ENCODE data around the gene ENPP7. TPM values are rescaled to one million over a fixed set of nuclear protein-coding genes. Genes with fewer than 3 reads are reported as not detected.

ENPP7 gene
- total and polyA plus RNA-seq, 8 donors, result 5.0 TPM; not detected in 7

DNA sequence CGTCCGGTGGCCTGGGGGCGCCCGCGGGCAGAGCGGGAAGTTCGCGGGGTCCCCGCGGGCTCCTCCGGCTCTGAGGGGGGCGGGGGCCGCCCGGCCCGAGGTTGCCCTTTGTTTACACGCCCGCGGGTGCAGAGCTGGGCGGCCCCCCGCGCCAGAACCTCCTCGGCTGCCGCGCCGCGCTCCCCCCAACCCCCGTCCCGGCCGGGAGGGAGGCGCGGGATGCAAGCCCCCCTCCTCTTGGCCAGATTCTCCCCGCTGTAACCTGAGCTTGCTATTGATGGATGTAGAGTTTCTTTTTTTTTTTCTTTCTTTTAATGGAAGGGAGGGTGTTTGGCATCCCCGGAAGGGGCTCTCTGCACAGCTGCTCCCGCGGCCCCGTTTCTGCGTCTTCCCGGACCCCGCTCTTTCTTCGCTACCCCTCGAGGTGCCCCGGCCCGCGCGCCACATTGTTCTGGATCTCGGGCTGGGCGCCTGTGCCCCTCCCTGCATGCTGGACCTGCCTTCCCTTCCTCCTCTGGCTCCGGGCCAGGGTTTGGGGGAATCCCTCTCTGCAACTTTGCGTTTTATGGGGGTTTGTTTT, 47.9 kb downstream of the ENPP7 start:
- H3K27me3 ChIP-seq, result peaks cover 10 to 97% (median 62%) of the 10 kb centered on the region in 3 donors
- 1 to 3% (median 2%) methylated on average over 36 to 49 of the region's 49 CpGs for WGBS, 5 donors

DNA sequence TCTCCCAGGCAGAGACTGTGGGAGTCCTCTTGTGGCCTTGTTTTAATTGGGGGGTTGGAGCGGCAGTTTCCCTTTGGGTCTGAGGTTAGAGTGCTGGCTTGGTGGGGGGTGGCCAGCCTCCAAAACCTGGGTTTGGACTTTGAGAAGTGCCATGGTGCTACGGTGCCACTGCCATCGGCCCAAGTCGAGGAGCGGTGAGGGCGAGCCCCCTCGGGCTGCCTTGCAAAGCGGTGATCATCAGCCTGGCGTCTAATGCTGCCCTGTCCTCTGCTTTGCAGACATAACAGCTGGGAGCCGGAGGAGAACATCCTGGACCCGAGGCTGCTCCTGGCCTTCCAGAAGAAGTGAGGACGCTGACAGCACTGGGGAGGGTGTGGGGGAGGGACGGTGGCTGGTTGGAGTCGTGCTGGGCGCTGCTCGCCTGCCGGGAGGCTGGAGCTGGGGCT, 48.4 kb downstream of the ENPP7 start:
- H3K4me3 ChIP-seq, result peak overlapping the region in 3 of 4 donors; percentile 60 to 76 (median 74)
- H3K27me3 ChIP-seq, result peaks cover 10 to 97% (median 58%) of the 10 kb centered on the region in 3 donors
- H3K9me3 ChIP-seq, result no peaks in the 10 kb centered on the region
- peak in 1 of 2 donors; percentile 51 for DNase-seq
- WGBS, 5 donors, result 37 to 45% (median 40%) methylated on average over 7 to 17 of the region's 17 CpGs
- H3K27ac ChIP-seq, result no peak overlapping the region
- intact Hi-C loops (cut with DNase I; ENCODE audit: low total_unique reads), result no loop called here
- H3K36me3 ChIP-seq, result no peaks in the 10 kb centered on the region
- H3K4me1 ChIP-seq, result peaks cover 14 to 27% (median 22%) of the 10 kb centered on the region in 4 donors
- TF ChIP-seq, protein P1, sequence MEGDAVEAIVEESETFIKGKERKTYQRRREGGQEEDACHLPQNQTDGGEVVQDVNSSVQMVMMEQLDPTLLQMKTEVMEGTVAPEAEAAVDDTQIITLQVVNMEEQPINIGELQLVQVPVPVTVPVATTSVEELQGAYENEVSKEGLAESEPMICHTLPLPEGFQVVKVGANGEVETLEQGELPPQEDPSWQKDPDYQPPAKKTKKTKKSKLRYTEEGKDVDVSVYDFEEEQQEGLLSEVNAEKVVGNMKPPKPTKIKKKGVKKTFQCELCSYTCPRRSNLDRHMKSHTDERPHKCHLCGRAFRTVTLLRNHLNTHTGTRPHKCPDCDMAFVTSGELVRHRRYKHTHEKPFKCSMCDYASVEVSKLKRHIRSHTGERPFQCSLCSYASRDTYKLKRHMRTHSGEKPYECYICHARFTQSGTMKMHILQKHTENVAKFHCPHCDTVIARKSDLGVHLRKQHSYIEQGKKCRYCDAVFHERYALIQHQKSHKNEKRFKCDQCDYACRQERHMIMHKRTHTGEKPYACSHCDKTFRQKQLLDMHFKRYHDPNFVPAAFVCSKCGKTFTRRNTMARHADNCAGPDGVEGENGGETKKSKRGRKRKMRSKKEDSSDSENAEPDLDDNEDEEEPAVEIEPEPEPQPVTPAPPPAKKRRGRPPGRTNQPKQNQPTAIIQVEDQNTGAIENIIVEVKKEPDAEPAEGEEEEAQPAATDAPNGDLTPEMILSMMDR (IDR thresholded peaks at IDR 0.05), result no peak
- no peak for TF ChIP-seq POLR2AphosphoS5 (IDR thresholded peaks at IDR 0.05)
- TF ChIP-seq EP300 (IDR thresholded peaks at IDR 0.05), result no peak
- TF ChIP-seq POLR2A (IDR thresholded peaks at IDR 0.05), result no peak

More for the DNA sequence above, 47.9 kb downstream of the ENPP7 start:
- Histone ChIP-seq H3K4me3 (peak overlapping the region; percentile 56 to 76 (median 67)), H3K4me1 (peaks cover 14 to 27% (median 22%) of the 10 kb centered on the region in 4 donors), H3K27ac (peak overlapping the region in 2 of 5 donors; percentile 53 to 61), H3K9me3 (no peaks in the 10 kb centered on the region), H3K36me3 (no peaks in the 10 kb centered on the region)
- intact Hi-C loops (cut with DNase I; ENCODE audit: low total_unique reads), result no loop called here
- DNase-seq, result peak in 1 of 2 donors; percentile 72
- TF ChIP-seq POLR2A (IDR thresholded peaks at IDR 0.05) (no peak), POLR2AphosphoS5 (IDR thresholded peaks at IDR 0.05) (no peak), EP300 (IDR thresholded peaks at IDR 0.05) (no peak)
- TF ChIP-seq, protein P1 (IDR thresholded peaks at IDR 0.05), result no peak

DNA sequence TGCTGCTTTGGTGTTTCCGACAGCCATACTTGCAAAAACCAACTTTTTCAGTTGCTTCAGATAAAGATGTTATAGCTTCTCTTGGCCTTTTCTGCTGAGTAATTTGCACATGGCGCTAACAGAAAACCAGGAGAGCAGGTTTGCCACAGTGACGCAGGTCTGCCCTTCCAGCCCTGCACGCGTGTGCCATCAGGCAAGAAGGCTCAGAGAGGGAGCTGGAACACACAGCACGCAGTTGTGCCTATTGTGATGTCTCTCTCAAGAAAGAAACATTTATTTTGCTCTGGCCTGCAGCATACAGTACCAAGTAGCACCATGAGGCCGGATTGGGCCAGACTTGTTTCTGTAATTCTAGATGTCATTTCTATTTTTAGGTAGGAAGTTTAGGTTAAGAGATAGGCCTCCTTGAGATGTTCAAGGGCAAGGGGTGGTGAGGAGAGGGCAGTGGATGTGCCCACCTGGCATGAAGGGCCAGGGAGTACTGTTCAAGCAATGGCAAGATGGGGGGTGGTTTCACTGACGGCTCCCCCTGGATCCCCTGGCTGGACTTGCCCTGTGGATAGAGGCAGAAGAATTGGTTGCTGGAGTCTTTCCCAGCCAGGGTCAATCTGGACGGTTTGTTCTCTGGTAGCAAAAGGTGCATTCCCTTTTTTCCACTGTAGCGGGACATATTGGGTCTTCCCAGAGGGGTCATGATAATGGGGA, 49.1 kb downstream of the ENPP7 start:
- 63 to 75% (median 71%) methylated on average over 10 of the region's 10 CpGs for WGBS, 5 donors
- H3K4me3 ChIP-seq, result no peak overlapping the region
- no peak overlapping the region for H3K27ac ChIP-seq
- peak in 1 of 2 donors; percentile 61 for DNase-seq
- TF ChIP-seq POLR2A (IDR thresholded peaks at IDR 0.05) (no peak), POLR2AphosphoS5 (IDR thresholded peaks at IDR 0.05) (no peak), EP300 (IDR thresholded peaks at IDR 0.05) (no peak)
- TF ChIP-seq, protein P1 (IDR thresholded peaks at IDR 0.05), result no peak
- peaks cover 14 to 27% (median 22%) of the 10 kb centered on the region in 4 donors for H3K4me1 ChIP-seq
- no peaks in the 10 kb centered on the region for H3K36me3 ChIP-seq
- H3K9me3 ChIP-seq, result no peaks in the 10 kb centered on the region
- intact Hi-C loops (cut with DNase I; ENCODE audit: low total_unique reads), result no loop called here
- H3K27me3 ChIP-seq, result peaks cover 7 to 97% (median 51%) of the 10 kb centered on the region in 3 donors

DNA sequence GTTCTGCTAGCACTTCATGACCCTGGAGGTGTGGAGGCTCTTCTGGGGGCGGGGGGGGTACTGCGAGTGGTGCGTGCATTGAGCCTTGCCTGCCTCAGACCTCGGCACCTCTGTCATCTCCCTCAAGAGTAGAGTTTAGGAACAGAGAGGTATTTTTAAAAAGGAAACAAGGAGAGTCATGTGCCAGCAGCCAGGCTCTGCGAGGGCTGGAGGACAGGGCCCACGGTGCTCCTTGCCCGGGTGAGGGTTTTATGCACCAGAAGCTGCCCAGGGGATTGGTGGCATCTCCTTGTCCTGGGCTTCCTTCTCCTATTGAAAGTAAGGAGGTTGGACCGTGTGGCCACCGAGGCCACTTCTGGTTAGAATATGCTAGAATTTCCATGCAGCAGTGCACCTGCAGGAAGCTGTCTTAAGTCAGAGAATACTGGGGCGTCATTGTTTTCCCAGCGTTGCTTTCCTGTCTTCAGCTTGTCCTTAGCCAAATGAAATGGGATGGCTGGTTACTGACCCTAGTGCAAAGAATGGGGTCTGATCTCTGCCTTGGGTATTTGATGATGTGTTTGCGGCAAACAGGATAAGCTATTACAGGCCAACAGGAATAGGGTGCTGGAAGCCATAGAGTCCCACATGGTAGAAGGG, 50.4 kb downstream of the ENPP7 start:
- Histone ChIP-seq H3K4me3 (no peak overlapping the region), H3K4me1 (peaks cover 14 to 27% (median 22%) of the 10 kb centered on the region in 4 donors), H3K36me3 (no peaks in the 10 kb centered on the region), H3K27me3 (peaks cover 3 to 97% (median 49%) of the 10 kb centered on the region in 3 donors), H3K9me3 (no peaks in the 10 kb centered on the region), H3K27ac (no peak overlapping the region)
- intact Hi-C loops (cut with DNase I; ENCODE audit: low total_unique reads), result no loop called here
- no peak for DNase-seq
- TF ChIP-seq POLR2AphosphoS5 (IDR thresholded peaks at IDR 0.05) (no peak), EP300 (IDR thresholded peaks at IDR 0.05) (no peak), POLR2A (IDR thresholded peaks at IDR 0.05) (no peak)
- TF ChIP-seq, protein P1 (IDR thresholded peaks at IDR 0.05), result no peak
- 68 to 85% (median 79%) methylated on average over 12 of the region's 12 CpGs for WGBS, 5 donors

Measured in stomach (tissue), 9 donors.